Measurements from ENCODE around the gene WNT6.

The WNT6 gene

GRCh38 chr2:218865999-218866398 is 6.4 kb downstream of the WNT6 start:
- DNase-seq (ENCODE audit: low spot score) = no peak
- TF ChIP-seq CTCF (IDR thresholded peaks at IDR 0.05; ENCODE audit: extremely low read depth, missing control alignments) = no peak

GRCh38 chr2:218867900-218868299 is 8.3 kb downstream of the WNT6 start:
- DNase-seq (ENCODE audit: low spot score) = no peak
- TF ChIP-seq CTCF (IDR thresholded peaks at IDR 0.05; ENCODE audit: extremely low read depth, missing control alignments) = no peak

GRCh38 chr2:218869064-218869463 is 9.5 kb downstream of the WNT6 start:
- TF ChIP-seq CTCF (IDR thresholded peaks at IDR 0.05; ENCODE audit: extremely low read depth, missing control alignments) = no peak

GRCh38 chr2:218870984-218871344 is 11.4 kb downstream of the WNT6 start:
- no peak for TF ChIP-seq CTCF (IDR thresholded peaks at IDR 0.05; ENCODE audit: extremely low read depth, missing control alignments)
- no peak for DNase-seq (ENCODE audit: low spot score)

More at GRCh38 chr2:218869064-218869463, 9.5 kb downstream of the WNT6 start:
- DNase-seq (ENCODE audit: low spot score) = no peak

- TF ChIP-seq CTCF (IDR thresholded peaks at IDR 0.05; ENCODE audit: extremely low read depth, missing control alignments) = no peak
- DNase-seq (ENCODE audit: low spot score) = no peak
These were observed 12.0 kb downstream of the WNT6 start for GRCh38 chr2:218871345-218872302.

- no peak for TF ChIP-seq CTCF (IDR thresholded peaks at IDR 0.05; ENCODE audit: extremely low read depth, missing control alignments)
- DNase-seq (ENCODE audit: low spot score) = no peak
These were observed 13.2 kb downstream of the WNT6 start for GRCh38 chr2:218872645-218873358.

Measured in GM20000 (cell line).